Mesodermal cell (in vitro differentiated cells): ENCODE results near the gene OR10T2.
"Not testable (repeated sequence)": the region's sequence is repeated elsewhere in the genome, so short reads cannot be mapped to it uniquely, and the experiment has no call there.

Experiments used
- H3K27ac ChIP-seq: 2 replicates; pipeline ENCODE4 v1.7.0; 2013; ENCODE audit warnings: mild to moderate bottlenecking, low read depth, low read length, moderate library complexity; ENCODE audit not compliant: severe bottlenecking
- H3K36me3 ChIP-seq: 2 replicates; pipeline ENCODE4 v1.7.1; 2013; ENCODE audit warnings: mild to moderate bottlenecking, low read length, moderate library complexity; ENCODE audit not compliant: control insufficient read depth, insufficient read depth
- H3K4me1 ChIP-seq: one replicate; pipeline ENCODE4 v1.7.1; 2013; ENCODE audit warnings: mild to moderate bottlenecking, low read length; ENCODE audit not compliant: insufficient read depth, control insufficient read depth, poor library complexity, severe bottlenecking
- H3K4me3 ChIP-seq: 2 replicates; pipeline ENCODE4 v1.7.0; 2013; ENCODE audit warnings: low read length, control low read depth, mild to moderate bottlenecking; ENCODE audit not compliant: insufficient read depth, poor library complexity, severe bottlenecking; ENCODE audit errors: extremely low read depth
- H3K9me3 ChIP-seq: 2 replicates; pipeline ENCODE4 v1.7.1; 2013; ENCODE audit warnings: mild to moderate bottlenecking, low read length, moderate library complexity; ENCODE audit not compliant: control insufficient read depth
- WGBS, 2 experiments: methylation state at CpG; one replicate each; pipeline ENCODE4 v1.1.5; 2013; ENCODE audit warnings: missing lambda C conversion rate in 2 of 2; ENCODE audit not compliant: insufficient coverage in 2 of 2; 5-methylcytosine and 5-hydroxymethylcytosine counted together

Gene OR10T2

DNA sequence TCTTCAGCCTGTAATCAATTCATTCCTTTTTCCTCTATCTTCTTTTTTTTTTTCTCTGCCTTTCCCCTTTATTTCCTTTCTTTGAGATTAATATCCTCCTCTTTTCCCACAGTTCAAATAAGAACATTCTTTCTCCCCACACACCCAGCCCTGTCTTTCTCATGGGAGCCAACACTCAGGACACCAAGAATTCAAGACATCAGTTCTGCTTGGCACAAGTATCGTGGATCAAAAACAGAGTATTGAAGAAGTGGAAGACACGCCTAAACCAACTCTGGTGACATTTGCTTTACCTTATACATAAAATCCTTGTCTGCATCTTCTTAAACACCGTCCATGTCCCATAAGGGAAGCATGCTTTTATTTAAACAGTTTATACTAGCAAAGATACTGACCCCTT, 42.6 kb downstream of the OR10T2 start:
- Histone ChIP-seq H3K4me1 (no peaks in the 10 kb centered on the region), H3K27ac (no peak overlapping the region), H3K9me3 (no peaks in the 10 kb centered on the region), H3K36me3 (no peaks in the 10 kb centered on the region), H3K4me3 (no peak overlapping the region)
- 82 to 94% methylated on average over 3 of the region's 3 CpGs for WGBS, 2 experiments

GRCh38 chr1:158355773-158356285, 43.4 kb downstream of the OR10T2 start:
- 90% methylated on average over 9 to 10 of the region's 10 CpGs for WGBS, 2 experiments
- no peak overlapping the region for H3K4me3 ChIP-seq

GRCh38 chr1:158354255-158354654, 45.0 kb downstream of the OR10T2 start:
- H3K4me1 ChIP-seq, result no peaks in the 10 kb centered on the region
- 79 to 100% methylated on average over 2 of the region's 2 CpGs for WGBS, 2 experiments

More at GRCh38 chr1:158355773-158356285, 43.4 kb downstream of the OR10T2 start:
- no peaks in the 10 kb centered on the region for H3K4me1 ChIP-seq
- H3K36me3 ChIP-seq, result no peaks in the 10 kb centered on the region
- H3K9me3 ChIP-seq, result no peaks in the 10 kb centered on the region
- no peak overlapping the region for H3K27ac ChIP-seq

DNA sequence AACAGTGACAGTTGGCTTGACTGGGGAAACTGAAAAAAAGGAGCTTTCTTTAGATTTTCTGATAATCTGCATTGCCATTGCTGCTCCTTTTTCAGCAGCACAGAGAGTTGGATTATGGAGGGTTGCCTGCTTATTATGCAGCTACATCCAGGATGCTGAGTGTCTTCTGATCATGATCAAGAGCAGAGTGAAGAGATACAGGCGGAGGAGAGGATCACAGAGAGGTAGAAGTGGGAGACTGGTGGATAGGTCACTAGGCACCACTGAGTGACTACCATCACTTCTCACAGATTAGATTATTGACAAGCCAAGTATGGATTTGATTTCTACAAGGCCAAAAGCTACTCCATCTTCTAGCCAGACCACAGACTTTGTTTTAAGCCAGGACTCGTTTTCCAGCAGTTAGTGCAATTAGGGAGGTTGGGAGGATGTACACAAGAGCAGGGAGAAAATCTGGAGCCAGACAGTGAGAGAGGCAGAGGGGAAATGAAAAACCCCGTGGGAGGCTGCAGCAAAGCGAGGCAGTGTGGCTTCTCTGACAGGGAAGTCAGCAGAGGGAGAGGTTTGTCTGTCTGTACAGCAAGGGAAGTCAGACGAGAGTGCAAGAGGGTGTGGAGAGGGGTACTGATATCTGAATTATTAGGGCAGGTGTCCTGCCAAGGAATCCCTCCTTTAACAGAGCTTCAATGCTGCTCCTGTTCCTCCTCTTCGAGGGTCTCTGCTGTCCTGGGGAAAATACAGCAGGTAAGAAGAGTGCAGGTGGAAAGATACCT, 45.8 kb downstream of the OR10T2 start, which contains the start of gene CD1E:
TSS of gene CD1E (plus strand) at position 592 of the 773 bp plus-strand sequence. CDS start at position 687, 95 bp downstream.
- Histone ChIP-seq H3K9me3 (no peaks in the 10 kb centered on the region), H3K27ac (no peak within 1 kb of the TSS), H3K4me1 (no peaks in the 10 kb centered on the region), H3K4me3 (no peak within 1 kb of the TSS), H3K36me3 (no peaks in the 10 kb centered on the region)
- WGBS, 2 experiments, result 72 to 76% methylated on average over 5 of the region's 6 CpGs

More at GRCh38 chr1:158354255-158354654, 45.0 kb downstream of the OR10T2 start:
- no peak overlapping the region for H3K4me3 ChIP-seq
- H3K9me3 ChIP-seq, result no peaks in the 10 kb centered on the region
- no peak overlapping the region for H3K27ac ChIP-seq
- H3K36me3 ChIP-seq, result no peaks in the 10 kb centered on the region

DNA sequence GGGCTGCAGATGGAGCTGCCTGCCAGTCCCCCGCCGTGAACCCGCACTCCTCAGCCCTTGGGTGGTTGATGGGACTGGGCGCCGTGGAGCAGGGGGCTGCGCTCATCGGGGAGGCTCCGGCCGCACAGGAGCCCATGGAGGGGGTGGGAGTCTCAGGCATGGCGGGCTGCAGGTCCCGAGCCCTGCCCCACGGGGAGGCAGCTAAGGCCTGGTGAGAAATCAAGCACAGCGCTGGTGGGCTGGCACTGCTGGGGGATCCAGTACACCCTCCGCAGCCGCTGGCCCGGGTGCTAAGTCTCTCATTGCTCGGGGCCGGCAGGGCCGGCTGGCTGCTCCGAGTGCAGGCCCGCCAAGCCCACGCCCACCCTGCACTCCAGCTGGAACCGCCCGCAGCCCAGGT, 50.3 kb downstream of the OR10T2 start:
- H3K36me3 ChIP-seq, result not testable (repeated sequence)
- 92 to 93% methylated on average over 5 to 17 of the region's 24 CpGs for WGBS, 2 experiments

More for the DNA sequence above, 50.3 kb downstream of the OR10T2 start:
- H3K4me1 ChIP-seq, H3K4me3 ChIP-seq, H3K27ac ChIP-seq, H3K9me3 ChIP-seq: not testable (repeated sequence)
